Stimulated activated CD4-positive, alpha-beta T cell treated with anti-CD3 and anti-CD28 coated beads, Interleukin-15, amount 100 ng/mL, for 1 hour (primary cell): ENCODE measurements around the gene UGT1A10.

Source experiments
- DNase-seq, 2 donors: peaks; one replicate each; pipeline ENCODE4 v3.0.0-alpha.2; 2020; ENCODE audit warnings: low read depth in 1 of 2, low spot score in 1 of 2

UGT1A10 gene

DNA sequence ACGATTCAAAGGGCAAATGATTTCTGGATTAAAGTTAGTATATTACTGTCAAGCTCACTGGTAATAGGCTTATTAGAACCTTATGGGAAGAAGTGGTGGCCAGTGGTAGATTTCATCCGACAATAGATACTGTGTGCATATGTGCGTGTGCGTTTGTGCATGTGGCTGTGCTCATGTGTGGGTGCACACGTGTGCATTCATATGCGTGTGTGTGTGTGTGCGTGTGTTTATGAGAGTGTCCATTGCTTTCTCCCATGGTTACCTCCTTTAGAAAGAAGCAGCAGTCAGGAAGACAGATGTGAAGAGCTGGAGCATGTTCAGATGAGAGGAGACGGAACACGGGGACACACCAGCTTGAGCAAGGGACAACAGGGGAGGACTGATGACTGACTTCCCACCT is 133.0 kb downstream of the UGT1A10 start:
- no peak for DNase-seq

DNA sequence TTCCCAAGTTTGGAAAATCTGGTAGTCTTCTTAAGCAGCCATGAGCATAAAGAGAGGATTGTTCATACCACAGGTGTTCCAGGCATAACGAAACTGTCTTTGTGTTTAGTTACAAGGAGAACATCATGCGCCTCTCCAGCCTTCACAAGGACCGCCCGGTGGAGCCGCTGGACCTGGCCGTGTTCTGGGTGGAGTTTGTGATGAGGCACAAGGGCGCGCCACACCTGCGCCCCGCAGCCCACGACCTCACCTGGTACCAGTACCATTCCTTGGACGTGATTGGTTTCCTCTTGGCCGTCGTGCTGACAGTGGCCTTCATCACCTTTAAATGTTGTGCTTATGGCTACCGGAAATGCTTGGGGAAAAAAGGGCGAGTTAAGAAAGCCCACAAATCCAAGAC is 135.9 kb downstream of the UGT1A10 start:
- no peak for DNase-seq

DNA sequence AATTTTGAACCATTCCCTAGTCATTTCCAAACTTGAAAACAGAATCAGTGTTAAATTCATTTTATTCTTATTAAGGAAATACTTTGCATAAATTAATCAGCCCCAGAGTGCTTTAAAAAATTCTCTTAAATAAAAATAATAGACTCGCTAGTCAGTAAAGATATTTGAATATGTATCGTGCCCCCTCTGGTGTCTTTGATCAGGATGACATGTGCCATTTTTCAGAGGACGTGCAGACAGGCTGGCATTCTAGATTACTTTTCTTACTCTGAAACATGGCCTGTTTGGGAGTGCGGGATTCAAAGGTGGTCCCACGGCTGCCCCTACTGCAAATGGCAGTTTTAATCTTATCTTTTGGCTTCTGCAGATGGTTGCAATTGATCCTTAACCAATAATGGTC is 136.3 kb downstream of the UGT1A10 start:
- DNase-seq: no peak

GRCh38 chr2:233773854-233774253 is 137.6 kb downstream of the UGT1A10 start:
- no peak for DNase-seq

GRCh38 chr2:233775414-233775813 is 139.2 kb downstream of the UGT1A10 start:
- DNase-seq: no peak

- no peak for DNase-seq
Observed at GRCh38 chr2:233778030-233778429, 141.8 kb downstream of the UGT1A10 start, which contains the start of gene MROH2A. MROH2A (plus strand) TSS chr2:233778330; CDS start chr2:233779359, 1,029 bp downstream.

- no peak for DNase-seq
Observed at GRCh38 chr2:233779722-233780121, 143.5 kb downstream of the UGT1A10 start.

DNA sequence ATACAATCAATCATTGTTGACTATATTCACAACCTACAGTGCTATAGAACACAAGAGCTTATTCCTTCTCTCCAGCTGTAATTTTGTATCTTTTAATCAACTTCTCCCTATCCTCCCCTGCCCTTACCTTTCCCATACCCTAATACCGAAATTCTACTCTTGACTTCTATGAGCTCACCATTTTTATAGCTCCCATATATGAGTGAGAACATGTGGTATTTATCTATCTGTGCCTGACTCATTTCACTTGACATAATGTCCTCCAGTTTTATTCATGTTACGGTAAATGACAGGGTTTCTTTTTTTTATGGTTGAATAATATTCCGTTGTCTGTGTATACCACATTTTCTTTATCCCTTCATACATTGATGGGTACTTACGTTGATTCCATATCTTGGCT is 144.5 kb downstream of the UGT1A10 start:
- no peak for DNase-seq

DNA sequence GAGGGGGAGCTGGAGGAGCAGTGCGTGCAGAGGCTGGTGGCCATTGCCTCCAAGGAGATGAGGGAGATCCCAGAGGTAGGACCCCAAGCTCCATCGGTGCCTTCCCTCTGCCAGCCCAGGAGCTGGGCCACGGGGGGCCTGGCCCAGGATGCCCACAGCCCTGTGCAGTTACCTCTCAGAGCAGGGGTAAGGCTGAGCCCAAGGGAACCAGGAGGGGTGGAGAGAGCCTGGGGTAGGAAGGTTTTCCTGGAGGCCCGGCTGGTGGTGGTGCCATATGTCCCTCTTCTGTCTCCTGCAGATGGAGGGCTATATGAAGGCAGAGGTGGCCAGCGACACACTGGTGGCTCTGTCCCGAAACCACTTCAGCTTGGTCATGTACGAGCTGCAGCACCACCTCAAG is 153.3 kb downstream of the UGT1A10 start:
- DNase-seq: no peak

- DNase-seq: no peak
Observed at GRCh38 chr2:233791151-233791882, 155.1 kb downstream of the UGT1A10 start.

DNA sequence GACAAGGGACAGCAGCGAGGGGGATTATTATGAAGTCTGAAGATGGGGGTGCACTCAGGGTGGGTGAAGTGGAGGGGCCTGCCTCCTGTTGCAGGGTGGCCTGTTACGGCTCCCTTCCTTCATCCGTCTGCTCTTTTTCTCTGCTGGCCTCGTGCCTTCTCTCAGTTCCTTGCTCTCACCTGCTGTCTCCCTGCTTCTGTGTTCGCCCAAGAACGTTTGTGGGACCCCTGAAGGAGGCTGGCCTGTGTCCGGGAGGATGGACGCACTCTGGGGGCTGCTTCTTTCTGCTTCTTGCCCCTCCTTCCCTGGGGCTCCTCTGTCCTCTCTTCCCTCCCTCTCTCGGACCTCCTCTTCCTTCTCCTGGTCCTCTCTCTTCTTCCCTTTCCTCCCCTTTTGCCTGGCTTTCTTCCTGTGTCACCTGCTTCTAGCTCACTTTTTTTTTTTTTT is 155.7 kb downstream of the UGT1A10 start:
- DNase-seq: no peak

GRCh38 chr2:233792720-233793119 is 156.5 kb downstream of the UGT1A10 start:
- no peak for DNase-seq

GRCh38 chr2:233793465-233794127 is 157.3 kb downstream of the UGT1A10 start:
- no peak for DNase-seq

GRCh38 chr2:233794128-233794658 is 157.9 kb downstream of the UGT1A10 start:
- DNase-seq: no peak

DNA sequence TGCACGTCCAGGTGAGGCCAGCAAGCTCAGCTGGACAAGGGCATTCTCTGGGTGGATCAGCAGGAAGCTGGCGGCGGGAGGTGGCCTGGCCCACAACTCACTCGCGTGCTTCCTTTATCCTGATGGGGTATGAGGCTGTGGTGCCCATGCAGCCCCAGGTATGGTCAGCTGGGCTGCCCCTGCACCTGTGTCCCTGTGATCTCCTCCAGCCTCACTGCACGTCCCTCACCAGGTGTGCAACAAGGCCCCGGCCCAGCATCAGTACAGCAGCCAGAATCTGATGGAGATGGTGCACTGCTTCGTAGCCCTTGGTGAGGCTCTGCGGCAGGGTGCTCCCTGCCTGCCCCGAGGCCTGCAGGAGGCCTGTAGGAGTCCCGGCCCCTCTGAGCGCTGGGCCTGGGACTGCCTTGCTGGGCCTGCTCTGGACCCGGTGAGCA is 159.5 kb downstream of the UGT1A10 start:
- no peak for DNase-seq

DNA sequence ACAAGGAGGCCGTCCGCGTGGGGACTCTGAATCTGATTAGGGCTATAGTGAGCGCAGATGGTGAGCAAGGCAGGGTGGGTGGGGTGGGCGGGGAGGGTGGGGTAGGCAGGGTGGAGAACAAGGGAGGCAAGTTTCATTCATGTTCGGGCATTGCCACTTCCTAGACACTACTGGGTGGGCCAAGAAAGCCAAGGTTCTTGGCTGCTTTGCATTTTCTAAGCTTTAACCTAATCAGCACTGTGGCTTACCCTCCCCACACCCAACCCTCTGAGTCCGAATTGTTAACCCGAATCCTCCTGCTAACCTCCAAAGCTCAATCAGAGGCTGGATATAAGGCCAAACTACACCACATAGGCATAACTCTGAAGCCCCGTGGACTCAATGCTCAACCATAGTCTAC is 160.0 kb downstream of the UGT1A10 start:
- DNase-seq: no peak

DNA sequence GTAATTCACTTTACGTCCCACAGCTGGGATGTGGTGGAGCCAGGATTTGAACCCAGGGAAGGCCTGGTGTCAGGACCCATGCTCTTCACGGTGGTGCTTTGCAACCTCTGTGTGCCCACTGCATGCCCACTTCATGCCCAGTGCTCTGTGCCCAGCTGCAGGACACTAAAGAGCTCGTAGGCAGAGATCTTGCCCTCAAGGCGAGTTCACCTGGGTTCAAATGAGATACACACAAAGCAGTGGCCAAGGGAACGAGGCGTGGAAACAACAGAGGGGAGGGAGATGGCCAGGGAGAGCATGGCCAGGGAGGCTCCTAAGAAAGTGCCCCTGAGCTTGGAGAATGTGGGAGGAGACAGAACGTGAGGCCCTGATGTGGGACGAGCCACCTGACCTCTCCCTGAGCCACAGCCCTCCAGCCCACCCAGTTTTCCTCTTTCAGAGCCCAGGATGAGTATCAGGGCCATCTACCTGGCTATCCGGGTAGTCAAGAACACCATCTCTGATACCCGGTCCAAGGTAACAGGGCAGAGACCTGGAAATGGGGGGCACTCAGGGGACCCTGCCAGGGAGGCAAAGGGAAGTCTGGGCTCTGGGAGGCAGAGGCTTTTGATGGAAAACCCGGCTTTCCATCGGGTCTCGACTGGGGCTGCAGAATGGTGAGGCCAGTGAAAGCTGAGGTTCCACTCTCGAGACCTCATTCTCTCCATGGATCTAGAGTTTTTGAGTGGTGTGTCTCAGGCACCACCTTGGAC is 162.3 kb downstream of the UGT1A10 start:
- DNase-seq: no peak

- no peak for DNase-seq
Observed at GRCh38 chr2:233799087-233799665, 162.9 kb downstream of the UGT1A10 start.

DNA sequence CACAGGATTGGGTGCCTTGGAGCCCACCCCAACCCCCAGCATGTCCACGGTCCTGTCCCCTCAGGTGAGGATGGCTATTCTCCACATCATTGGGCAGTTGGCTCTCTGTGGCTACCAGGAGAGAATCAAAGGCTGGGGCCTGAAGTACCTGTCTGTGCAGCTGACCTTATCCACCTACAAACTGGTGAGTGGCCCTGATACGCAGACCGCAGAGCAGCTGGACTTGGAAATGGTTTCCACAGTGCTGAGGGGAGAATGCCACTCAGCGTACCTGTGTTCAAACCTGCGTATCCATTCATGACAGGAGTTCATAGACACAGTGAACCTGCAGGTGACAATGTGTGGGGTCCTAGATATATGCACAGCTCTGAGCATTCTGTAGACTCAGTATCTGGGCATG is 163.5 kb downstream of the UGT1A10 start:
- DNase-seq: no peak

DNA sequence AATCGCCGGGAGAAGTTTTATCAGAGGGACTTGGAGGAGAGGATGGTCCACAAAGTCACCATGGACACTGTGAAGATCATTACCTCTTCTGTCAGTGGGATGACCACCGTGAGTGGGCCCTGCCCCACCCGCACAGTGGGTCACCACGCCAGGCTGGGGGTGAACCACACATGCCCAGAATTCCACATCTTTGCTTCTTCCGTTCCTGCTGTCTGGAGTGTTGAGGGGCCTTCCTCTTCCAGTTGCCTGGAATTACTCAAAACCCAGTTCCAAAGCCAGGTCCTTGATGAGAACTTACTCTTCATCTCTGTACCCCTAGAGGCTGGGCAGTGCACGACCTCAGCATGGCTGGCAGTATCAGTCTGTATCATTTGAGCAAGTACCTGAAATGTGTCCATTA is 164.0 kb downstream of the UGT1A10 start:
- no peak for DNase-seq
